Uterine smooth muscle cell (primary cell): Measurements from ENCODE around the gene VANGL1. TPM values are rescaled to one million over a fixed set of nuclear protein-coding genes. Genes with fewer than 3 reads are reported as not detected.

Experiments used
- total RNA-seq: library from RNA; depleted of rRNA; stranded (reverse); fragments of >200 nt; gene quantifications from 2 replicates; pipeline ENCODE4 v1.2.3, GENCODE V29; 2014

Gene VANGL1
- total RNA-seq = 8.2 and 11.4 TPM in 2 replicates

GRCh38 chr1:115641762-115642167 is at the start of gene VANGL1:
VANGL1 (plus strand) TSS chr1:115641970; CDS start chr1:115651414, 9,444 bp downstream.

Other genes starting within 250 kb of the VANGL1 start
- gene CASQ2, start 126.7 kb downstream of the VANGL1 start, total RNA-seq = not detected in 2 replicates
- not detected in 2 replicates for gene NHLH2, start 199.2 kb downstream of the VANGL1 start, total RNA-seq